ENCODE results near the gene FABP7.

- TF ChIP-seq POLR2A (IDR thresholded peaks at IDR 0.05) (no peak), CTCF (IDR thresholded peaks at IDR 0.05) (no peak)
Measured at GRCh38 chr6:122751326-122751725, 28.2 kb upstream of the FABP7 start.

Measured in testis (tissue), 2 donors.